Activated CD4-positive, alpha-beta T cell treated with anti-CD3 and anti-CD28 coated beads, Interleukin-2, amount 50 U/mL, for 24 hours (primary cell): ENCODE data around the gene LDB3.

Experiments
- DNase-seq, 2 donors: peaks; one replicate each; pipeline ENCODE4 v3.0.0-alpha.2; 2020; ENCODE audit warnings: low read depth in 1 of 2, low spot score in 1 of 2

LDB3 gene

DNA sequence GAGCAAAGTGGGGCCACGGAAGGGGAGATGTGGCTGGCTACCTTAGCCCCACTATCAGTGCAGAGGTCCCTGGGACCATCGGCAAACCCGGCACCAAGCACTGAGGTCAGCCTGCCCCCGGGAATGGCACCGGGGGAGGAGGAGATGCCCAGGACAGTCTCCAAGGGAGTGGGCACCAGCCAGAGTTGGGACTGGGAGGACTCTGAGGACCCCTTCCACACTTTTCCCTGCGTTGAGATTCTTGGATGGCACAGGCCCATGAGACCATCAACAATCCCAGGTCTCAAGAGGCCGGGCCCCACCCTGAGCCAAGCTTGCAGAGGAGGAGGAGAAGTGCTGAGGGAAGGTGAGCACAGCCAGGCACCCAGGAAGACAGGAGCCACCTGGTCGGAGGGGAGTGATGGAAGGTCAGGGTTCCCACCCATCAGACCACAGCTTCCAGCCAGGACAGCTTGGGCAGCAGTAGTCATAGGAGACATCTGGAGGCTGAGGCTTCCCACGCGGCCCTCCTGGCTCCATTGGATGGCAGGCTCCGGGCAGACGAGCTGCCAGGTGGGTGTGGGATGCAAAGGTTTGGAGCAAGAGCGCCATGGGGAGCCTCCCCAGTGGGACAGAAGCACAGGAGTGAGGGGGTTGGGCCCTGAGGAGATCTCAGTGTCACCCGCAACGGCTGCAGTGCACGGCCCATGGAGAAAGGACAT lies 16.5 kb upstream of the LDB3 start:
- DNase-seq, result no peak

DNA sequence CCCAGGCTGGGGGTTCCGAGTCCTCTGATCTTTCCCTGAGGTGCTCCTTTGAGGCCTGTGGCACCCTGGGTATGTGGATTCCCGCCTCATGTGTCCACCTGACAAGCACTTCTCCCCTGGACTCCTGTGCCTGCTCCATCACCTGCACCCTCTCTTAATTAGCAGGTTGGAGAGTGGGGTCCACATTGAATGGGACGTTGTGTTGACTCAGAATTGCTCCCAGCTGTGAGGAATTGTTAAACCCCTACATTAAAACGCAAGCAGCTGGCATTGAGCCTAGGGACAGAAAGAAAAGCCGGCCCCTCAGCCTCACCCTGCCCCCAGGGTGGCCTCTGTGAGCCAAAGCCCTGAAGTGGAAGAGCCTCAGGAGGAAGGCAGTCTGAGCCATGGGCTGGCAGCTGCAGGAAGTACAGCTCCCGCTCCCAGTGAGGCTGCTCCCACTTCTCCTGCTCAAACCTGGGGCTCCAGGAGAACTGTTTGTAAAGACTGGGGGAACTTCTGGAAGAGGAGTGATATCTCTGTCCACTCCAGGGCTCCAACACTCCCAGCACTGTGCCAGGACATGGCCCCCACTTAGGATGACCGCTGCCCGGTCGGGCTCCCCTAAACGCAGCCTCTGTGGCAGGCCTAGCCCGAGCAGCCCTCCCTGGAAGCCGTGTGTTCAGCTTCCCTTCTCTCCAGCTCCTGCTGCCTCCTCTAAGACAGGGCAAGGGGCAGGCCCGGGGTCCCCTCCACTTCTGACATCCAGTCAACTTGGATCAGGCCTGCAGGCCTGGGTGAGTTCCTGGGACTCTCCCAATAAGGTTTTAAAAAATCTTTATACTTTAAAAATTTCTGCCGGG lies 15.7 kb upstream of the LDB3 start:
- no peak for DNase-seq

DNA sequence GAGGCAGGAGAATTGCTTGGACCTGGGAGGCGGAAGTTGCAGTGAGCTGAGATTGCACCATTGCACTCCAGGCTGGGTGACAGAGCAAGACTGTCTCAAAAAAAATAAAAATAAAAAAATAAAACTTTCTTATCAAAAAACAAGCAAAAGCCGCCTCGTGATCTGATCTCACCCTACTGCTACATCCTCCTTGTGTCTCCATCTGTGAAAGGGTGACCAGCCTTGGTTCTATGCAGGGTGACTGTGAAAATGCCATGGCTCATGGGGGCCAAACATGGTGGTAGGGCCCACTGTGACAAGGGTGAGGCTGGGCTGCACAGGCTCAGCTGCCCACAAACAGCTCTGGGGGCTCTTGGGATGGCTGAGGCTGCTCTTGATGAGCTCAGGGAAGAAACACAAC lies 14.9 kb upstream of the LDB3 start:
- DNase-seq, result no peak

DNA sequence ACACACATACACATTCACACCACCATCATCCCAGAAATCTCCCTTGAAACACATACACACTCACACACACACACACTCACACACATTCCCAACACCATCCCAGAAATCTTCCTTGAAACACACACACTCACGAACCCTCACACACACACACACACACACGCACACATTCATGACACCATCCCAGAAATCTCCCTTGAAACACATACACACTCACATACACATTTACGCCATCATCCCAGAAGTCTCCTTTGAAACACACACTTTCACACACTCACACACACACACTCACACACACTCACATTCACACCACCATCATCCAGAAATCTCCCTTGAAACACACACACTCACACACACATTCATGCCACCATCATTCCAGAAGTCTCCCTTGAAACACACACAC lies 14.3 kb upstream of the LDB3 start:
- no peak for DNase-seq

DNA sequence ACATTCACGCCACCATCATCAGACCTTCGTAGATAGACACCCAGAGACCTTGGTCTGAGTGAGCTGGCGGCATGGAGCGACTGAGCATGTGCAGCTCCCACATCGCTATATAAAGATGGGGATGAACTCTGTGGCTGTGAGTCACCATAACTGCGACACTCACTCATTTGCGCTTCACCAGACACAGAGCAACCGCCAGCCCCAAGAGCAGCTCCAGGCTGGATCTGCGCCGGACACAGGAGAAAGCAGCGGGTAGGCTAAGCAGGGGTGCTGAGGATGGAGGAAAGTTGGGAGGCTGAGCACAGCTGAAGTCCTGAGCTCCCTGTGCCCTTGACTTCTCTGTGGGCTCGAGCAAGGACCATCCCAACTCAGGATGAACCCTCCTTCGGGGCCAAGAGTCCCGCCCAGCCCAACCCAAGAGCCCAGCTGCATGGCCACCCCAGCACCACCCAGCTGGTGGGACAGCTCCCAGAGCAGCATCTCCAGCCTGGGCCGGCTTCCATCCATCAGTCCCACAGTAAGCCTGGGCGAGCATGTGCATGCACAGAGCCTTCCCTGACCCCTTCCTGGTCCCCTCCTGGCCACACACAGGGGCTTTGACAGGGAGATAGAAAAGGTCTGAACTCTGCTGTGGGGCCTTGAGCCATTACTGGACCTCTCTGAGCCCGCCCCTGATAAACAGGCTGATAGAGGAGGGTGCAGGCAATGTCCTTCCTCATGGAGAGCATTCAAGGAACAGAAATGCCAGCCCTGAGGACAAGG lies 13.7 kb upstream of the LDB3 start, which contains the start of gene OPN4:
TSS of gene OPN4 (plus strand) at position 137 of the 762 bp plus-strand sequence. CDS start at position 374, 237 bp downstream.
- no peak for DNase-seq

DNA sequence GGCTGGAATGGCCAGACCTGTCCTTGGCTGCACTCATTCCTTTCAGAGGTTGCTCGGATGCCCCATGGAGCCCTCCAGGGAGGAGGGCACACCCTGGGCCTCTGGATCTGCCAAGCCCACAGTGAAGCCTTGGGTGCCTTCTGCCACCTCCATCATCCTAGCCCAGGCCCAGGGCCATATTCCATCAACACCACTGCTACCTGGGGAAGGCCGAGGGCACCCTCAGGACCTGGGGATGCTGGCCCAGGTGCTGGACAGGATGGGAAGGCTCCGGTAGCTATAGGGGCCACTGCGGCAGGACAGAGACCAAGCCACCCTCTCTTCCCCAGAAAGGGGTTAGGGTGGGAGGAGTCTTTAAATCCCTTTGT lies 13.2 kb upstream of the LDB3 start:
- DNase-seq, result no peak

DNA sequence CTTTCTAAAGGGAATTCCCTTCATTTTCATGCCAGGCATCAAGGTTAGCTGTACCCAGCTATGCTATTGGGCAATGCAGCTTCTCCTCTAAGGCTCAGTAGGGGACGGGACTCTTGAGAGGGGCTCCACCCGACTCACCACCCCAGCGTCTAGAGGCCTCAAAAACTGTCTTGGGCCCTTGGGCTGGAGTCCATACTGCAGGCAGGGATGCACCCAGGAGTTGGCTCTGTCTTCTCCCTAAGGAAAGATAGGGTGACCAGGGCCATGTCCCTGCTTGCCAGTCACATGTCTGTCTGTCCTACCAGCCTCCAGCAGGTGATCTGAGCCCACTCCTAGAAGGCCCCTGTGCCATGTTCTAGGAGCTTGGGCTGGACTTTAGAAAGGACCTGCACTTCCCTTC lies 12.7 kb upstream of the LDB3 start:
- no peak for DNase-seq

DNA sequence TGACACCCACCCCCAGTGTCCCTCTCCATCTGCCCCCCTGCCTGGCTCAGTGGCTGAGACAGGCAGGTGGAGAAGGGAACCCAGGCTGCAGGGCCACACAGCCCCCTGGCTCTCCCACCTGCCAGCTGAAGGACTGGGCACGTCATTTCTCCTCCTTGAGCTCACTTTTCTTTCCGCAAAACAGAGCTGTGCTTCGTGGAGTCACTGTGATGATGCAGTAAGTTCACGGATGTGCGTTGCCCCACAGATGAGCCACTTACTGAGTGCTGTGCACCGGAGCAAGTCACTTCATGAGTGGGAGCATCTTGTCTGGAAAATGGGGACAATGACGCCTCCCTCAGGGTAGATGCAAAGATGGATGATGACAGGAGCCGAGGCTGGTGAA lies 11.3 kb upstream of the LDB3 start:
- DNase-seq, result no peak

DNA sequence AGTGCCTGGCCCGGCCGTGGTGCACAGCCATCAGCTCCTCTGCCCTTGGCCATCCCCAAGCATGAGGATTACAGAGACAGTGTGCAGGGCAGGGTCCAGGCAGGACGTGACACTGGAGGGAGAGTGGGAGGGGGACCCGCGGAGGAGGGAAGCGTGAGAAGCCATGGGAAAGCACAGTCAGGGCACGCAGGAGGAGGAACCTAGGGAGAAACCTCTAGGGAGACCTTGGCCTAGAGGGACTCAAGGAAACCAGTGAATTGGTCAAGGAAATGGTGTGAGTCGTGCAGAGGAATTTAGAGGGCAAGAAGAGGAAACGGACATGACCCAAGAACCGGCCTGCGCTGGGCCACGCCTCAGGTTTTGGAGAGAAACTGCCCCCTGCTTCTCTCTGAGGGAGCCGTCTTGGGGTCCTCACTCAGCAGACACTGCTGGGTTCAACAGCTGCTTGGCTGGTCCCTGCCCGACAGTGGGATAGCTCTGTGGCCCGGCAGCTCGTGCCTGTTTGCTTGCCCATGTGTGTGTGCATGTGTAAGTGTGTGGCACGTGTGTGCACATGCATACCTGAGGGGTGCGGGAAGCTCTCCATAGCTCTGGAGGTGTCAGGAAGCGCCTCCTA lies 10.8 kb upstream of the LDB3 start:
- no peak for DNase-seq

DNA sequence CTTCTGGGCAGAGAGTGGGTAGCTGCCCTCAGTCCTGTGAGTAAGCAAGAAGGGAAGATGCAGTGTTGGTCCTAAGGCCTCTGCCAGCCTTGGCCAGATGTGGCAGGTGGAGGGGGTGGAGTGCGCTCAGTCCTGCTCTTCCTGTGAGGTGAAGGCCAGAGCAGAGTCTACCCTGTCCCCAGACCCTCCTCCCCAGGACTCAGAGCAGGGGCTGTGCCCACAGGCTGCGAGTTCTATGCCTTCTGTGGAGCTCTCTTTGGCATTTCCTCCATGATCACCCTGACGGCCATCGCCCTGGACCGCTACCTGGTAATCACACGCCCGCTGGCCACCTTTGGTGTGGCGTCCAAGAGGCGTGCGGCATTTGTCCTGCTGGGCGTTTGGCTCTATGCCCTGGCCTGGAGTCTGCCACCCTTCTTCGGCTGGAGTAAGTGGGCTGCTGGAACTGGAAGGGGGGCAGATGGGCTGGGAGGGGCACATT lies 10.0 kb upstream of the LDB3 start:
- no peak for DNase-seq

DNA sequence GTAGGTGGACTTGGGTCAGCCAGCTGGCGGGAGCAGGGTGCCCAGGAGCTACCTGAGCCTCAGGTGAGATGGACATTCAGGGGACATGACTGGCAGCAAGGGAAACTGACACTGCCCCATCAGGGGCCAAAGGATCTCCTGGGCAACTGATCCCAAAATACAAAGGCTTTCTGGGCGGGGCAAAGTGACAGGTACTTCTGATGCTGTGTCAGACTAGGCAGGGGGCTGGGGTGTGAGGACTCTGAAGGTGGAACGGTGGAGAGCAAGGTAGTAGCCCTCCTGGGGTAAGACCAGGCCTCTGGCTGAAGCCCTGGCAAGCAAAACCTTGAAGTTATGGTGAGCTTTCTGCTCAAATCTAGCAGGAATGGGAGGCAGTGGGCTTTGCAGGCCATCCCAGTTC lies 9.6 kb upstream of the LDB3 start:
- DNase-seq, result no peak

DNA sequence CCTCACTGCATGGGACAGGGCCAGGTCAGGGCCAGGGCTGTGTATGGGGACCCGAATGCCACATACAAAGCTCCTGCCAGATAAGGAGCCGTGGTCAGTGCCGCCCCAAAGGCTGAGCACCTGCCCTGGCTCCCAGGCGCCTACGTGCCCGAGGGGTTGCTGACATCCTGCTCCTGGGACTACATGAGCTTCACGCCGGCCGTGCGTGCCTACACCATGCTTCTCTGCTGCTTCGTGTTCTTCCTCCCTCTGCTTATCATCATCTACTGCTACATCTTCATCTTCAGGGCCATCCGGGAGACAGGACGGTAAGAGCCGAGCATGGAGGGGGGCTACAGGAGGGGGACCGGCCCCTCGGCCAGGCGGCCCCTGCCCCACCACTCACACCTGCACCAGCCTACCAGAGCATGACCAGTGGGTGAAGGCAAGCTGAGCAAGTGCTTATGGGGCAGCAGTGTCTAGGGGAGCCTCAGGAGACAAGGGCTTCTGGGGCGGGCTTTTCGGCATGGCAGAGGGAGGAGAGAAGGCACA lies 9.1 kb upstream of the LDB3 start:
- no peak for DNase-seq

DNA sequence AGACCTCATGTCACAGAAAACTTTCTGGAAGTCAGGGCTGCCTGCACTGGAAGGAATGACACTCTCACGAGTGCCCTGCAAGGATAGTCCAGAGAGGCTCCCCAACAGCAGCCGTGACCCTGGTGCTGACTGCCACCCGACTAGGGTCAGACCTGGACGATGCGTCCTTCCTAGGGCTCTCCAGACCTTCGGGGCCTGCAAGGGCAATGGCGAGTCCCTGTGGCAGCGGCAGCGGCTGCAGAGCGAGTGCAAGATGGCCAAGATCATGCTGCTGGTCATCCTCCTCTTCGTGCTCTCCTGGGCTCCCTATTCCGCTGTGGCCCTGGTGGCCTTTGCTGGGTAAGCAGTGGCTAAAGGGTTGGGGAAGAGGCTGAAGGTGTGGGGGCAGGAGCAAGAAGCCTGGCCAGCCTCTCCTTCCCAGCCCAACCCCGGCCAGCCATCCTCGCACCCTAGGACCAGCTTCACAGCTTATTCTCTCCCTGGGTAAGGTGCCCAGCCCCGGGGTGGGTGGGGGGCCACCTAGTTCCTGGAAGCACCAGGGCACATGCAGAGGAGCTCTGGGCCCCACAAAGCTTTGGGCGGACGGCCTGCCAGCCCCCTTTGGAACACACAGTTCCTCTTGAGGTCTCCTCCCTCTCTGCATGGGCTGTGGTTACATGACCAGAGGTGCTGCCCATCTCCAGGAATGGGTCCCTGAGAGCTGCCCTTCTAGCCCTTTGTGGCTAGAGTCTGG lies 8.4 kb upstream of the LDB3 start:
- no peak for DNase-seq

DNA sequence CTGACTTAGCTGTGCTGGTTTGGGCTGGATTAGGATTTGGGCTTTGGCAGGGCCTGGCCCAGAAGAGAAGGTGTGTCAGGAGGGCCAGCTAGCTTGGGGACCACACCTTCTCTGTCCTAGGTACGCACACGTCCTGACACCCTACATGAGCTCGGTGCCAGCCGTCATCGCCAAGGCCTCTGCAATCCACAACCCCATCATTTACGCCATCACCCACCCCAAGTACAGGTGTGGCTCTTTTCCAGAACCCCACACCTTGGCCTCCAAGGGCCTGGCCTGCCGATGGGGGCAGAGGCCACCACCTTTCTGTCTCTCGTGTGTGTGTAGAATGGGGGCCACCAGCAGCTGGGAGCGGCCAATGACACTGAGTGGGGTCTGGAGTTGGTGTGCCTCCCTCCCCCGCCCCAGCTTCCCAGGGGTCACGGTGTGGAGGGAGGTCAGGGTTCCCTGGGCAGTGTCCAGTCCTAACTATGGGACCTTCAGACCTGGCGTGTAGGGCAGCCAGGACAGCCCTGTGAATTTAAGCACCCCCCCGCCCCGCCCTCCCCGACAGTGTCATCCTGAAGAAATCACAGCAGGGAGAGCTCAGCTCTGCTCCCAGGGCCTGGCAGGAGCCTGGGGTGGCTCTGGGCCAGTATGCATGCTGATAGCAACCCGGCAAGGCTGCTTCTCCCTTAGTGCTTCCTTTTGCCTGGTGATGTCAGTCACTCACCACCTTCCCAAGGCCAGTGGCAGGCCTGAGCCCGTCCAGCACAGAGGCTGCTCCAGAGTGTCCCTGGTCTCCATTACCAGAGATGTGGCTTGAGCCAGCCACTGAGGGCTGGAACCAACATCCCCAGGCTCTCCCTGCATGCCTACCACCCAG lies 6.9 kb upstream of the LDB3 start:
- no peak for DNase-seq

DNA sequence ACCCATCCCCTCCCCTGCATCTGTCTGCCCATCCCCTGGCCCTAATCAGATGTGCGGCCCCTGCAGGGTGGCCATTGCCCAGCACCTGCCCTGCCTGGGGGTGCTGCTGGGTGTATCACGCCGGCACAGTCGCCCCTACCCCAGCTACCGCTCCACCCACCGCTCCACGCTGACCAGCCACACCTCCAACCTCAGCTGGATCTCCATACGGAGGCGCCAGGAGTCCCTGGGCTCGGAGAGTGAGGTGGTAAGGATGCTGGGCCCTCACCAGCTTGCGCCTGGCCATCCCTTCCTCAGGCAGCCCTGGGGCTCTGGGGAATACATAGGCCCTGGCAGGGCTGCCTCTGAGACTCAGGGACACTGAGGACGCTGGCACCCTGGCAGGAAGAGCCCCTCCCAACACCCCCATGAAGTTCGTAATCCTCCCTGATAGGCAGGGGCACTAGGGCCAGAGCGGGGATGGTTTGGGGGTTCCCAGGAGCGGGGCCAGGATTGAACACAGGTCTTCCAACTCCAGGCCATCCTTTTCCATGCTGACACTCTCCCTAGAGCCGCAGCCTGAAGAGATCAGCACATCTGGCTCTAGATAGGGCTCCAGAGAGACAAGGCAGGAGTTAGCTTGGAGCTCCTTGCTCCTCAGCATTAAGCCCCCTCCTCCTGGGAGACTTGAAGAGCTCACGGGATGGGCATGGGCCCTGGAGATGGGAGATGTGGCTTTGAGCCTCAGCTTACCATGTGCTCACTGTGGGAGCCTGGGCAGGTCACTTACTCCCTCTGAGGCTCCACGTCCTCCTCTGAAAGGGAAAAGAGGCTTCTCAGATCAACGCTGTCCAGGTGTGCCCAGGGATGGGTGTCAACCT lies 5.9 kb upstream of the LDB3 start:
- no peak for DNase-seq

DNA sequence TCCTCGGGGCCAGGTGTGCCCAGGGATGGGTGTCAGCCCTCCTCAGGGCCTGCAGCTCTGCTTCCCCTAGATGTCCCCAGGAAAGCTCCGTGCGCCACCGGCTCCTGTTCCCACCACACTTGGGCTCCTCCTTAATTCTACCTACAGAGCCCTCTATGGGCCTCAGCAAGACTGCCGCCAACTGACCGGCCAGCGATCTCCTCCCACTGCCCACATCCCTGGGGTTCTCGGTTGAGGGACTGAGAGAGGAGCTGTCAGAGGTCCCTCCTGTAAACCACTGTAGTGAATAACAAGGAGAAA lies 5.3 kb upstream of the LDB3 start:
- DNase-seq, result no peak

DNA sequence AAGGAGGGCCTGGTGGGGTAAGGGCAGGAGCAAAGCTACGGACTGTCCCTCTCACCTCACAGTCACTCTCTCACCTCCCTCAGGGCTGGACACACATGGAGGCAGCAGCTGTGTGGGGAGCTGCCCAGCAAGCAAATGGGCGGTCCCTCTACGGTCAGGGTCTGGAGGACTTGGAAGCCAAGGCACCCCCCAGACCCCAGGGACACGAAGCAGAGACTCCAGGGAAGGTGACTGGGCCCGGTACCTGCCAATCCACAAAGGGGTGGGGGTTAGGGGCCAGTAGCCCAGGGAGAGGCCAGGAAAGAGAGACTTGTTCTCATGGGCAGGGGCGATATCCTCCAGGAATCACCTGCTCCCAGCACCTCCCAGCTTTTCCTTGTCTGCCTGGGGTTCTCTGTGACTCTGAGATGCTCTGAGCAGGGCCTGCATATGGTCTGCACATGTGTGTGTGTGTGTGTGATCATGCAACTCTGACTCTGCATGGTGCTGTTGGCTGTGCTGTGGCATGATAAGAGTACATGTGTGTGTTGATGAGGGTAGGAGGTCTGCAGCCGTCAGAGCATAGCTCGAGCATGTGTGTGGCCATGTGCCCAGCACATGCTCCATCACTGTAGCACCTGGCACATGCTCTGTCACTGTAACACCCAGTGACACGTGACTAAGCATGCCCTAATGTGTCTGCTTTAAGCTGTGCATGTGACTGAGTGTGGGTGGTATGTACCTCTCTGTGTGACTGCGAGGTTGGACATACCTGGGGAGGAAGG lies 4.6 kb upstream of the LDB3 start:
- no peak for DNase-seq
